ENCODE results near the gene CHD3.

The CHD3 gene

GRCh38 chr17:7841915-7842379 is 46.6 kb upstream of the CHD3 start (continued):
- TF ChIP-seq ZFHX2 (tag by site-specific recombination; conservative IDR thresholded peaks at IDR 0.05) (peak; percentile 72), ZNF23 (tag by site-specific recombination; IDR thresholded peaks at IDR 0.05; ENCODE audit: borderline replicate concordance) (no peak), ZNF221 (tag by site-specific recombination; IDR thresholded peaks at IDR 0.05; ENCODE audit: borderline replicate concordance) (no peak), ZNF596 (tag by site-specific recombination; IDR thresholded peaks at IDR 0.05) (no peak), KLF10 (tag by site-specific recombination; IDR thresholded peaks at IDR 0.05) (peak; percentile 85), SP7 (tag by site-specific recombination; IDR thresholded peaks at IDR 0.05) (peak; percentile 81; the same call in 1 of the 2 replicates), ZNF571 (tag by site-specific recombination; IDR thresholded peaks at IDR 0.05) (no peak), ZNF248 (tag by site-specific recombination; IDR thresholded peaks at IDR 0.05) (no peak)

GRCh38 chr17:7842380-7843256 is 46.0 kb upstream of the CHD3 start:
- Histone ChIP-seq H3K27ac (ENCODE audit: extremely low read depth, low read depth, low read length) (peak overlapping the region; percentile 96), H3K9me3 (ENCODE audit: control insufficient read depth, insufficient read depth, low read depth, low read length) (no peaks in the 10 kb centered on the region), H3K4me1 (ENCODE audit: control insufficient read depth, insufficient read depth, low read length) (peaks cover 24% of the 10 kb centered on the region), H3K4me3 (ENCODE audit: low read depth, low read length) (peak overlapping the region; percentile 70), H3K36me3 (ENCODE audit: control insufficient read depth in 2 of 2, insufficient read depth in 1 of 2, low read length in 2 of 2) (peaks cover 9 to 26% of the 10 kb centered on the region in 2 experiments)
- ChIA-PET POLR2A (interaction anchor here (0.6 to 7.7 kb wide), 15 partner anchors 8 to 220 kb away, joined by 3 to 110 read pairs (median 4); partner anchors contain the start of genes CNTROB, CYB5D1, KDM6B and NAA38), CTCF (interaction anchor here (0.8 to 1.1 kb wide), 6 partner anchors 8 to 216 kb away, joined by 3 to 6 read pairs (median 4); no protein-coding TSS in a partner anchor)
- no peak for TF ChIP-seq ZNF114 (tag by site-specific recombination; IDR thresholded peaks at IDR 0.05)
- no peak for TF ChIP-seq BCL6B (tag by site-specific recombination; IDR thresholded peaks at IDR 0.05)
- TF ChIP-seq ZSCAN30 (tag by site-specific recombination; IDR thresholded peaks at IDR 0.05): no peak
- TF ChIP-seq ZNF26 (tag by site-specific recombination; IDR thresholded peaks at IDR 0.05): no peak
- TF ChIP-seq ZNF223 (tag by site-specific recombination; IDR thresholded peaks at IDR 0.05): no peak
- TF ChIP-seq ZNF2 (tag by site-specific recombination; IDR thresholded peaks at IDR 0.05): no peak; the same call in 1 of the 2 replicates
- no peak for TF ChIP-seq ZNF133 (tag by site-specific recombination; IDR thresholded peaks at IDR 0.05)
- TF ChIP-seq ZNF777 (tag by site-specific recombination; IDR thresholded peaks at IDR 0.05; ENCODE audit: borderline replicate concordance): no peak
- TF ChIP-seq ZNF596 (tag by site-specific recombination; IDR thresholded peaks at IDR 0.05): no peak
- TF ChIP-seq CTCF (tag by site-specific recombination; IDR thresholded peaks at IDR 0.05): no peak; the same call in 1 of the 2 replicates
- no peak for TF ChIP-seq ZNF580 (tag by site-specific recombination; IDR thresholded peaks at IDR 0.05)
- TF ChIP-seq REPIN1 (tag by site-specific recombination; IDR thresholded peaks at IDR 0.05; ENCODE audit: low read depth): no peak
- TF ChIP-seq ATF2 (tag by site-specific recombination; IDR thresholded peaks at IDR 0.05; ENCODE audit: low read depth): no peak
- TF ChIP-seq YY2 (tag by site-specific recombination; IDR thresholded peaks at IDR 0.05): no peak
- TF ChIP-seq OSR2 (tag by site-specific recombination; IDR thresholded peaks at IDR 0.05): no peak
- no peak for TF ChIP-seq ZNF561 (tag by site-specific recombination; IDR thresholded peaks at IDR 0.05; ENCODE audit: borderline replicate concordance)
- TF ChIP-seq HOXA7 (CRISPR knock-in tag; IDR thresholded peaks at IDR 0.05; ENCODE audit: borderline replicate concordance): no peak
- TF ChIP-seq AEBP2 (tag by site-specific recombination; IDR thresholded peaks at IDR 0.05; ENCODE audit: borderline replicate concordance): no peak
- peak; percentile 96 for TF ChIP-seq EGR2 (tag by site-specific recombination; IDR thresholded peaks at IDR 0.05; ENCODE audit: low read depth)
- no peak for TF ChIP-seq ZNF292 (tag by site-specific recombination; IDR thresholded peaks at IDR 0.05; ENCODE audit: borderline replicate concordance, low read depth)
- no peak for TF ChIP-seq ZNF585B (tag by site-specific recombination; IDR thresholded peaks at IDR 0.05)
